CD14-positive monocyte (primary cell): ENCODE data around the gene SFMBT2. TPM values are rescaled to one million over a fixed set of nuclear protein-coding genes. Genes with fewer than 3 reads are reported as not detected.
"Not testable (repeated sequence)": the region's sequence is repeated elsewhere in the genome, so short reads cannot be mapped to it uniquely, and the experiment has no call there.

Experiments
- DNase-seq, 3 donors: peaks; one replicate each; pipeline ENCODE4 v3.0.0-alpha.2; 2011 to 2022
- H2AFZ ChIP-seq: 2 replicates; pipeline ENCODE4 v1.6.0; 2012; ENCODE audit warnings: mild to moderate bottlenecking, low read depth, low read length, inconsistent platforms; ENCODE audit not compliant: insufficient read depth, poor library complexity, severe bottlenecking
- H3K27ac ChIP-seq, 2 donors: 1 replicate in 1 of 2; 2 replicates in 1 of 2; pipeline ENCODE4 v1.5.1; 2012 to 2013; ENCODE audit warnings: low read length in 2 of 2, control low read depth in 1 of 2, inconsistent platforms in 1 of 2, low read depth in 1 of 2, mild to moderate bottlenecking in 1 of 2
- H3K27me3 ChIP-seq, 2 donors: one replicate each; pipeline versions ENCODE4 v1.6.0 to v1.6.1; 2011 to 2013; ENCODE audit warnings: low read length in 2 of 2; ENCODE audit not compliant: control insufficient read depth in 2 of 2, insufficient read depth in 2 of 2
- H3K36me3 ChIP-seq, 2 donors: replicated peaks in 1 of 2; 1 replicate in 1 of 2; 2 replicates in 1 of 2; pipeline versions ENCODE4 v1.5.1 to v1.6.1; 2012 to 2013; ENCODE audit warnings: low read length in 2 of 2, control low read depth in 1 of 2, inconsistent platforms in 1 of 2, mild to moderate bottlenecking in 1 of 2; ENCODE audit not compliant: insufficient read depth in 2 of 2, control insufficient read depth in 1 of 2
- H3K4me1 ChIP-seq, 2 donors: 1 replicate in 1 of 2; 2 replicates in 1 of 2; pipeline versions ENCODE4 v1.5.1 to v1.6.1; 2012 to 2013; ENCODE audit warnings: low read length in 2 of 2, control low read depth in 1 of 2, inconsistent platforms in 1 of 2, mild to moderate bottlenecking in 1 of 2, moderate library complexity in 1 of 2; ENCODE audit not compliant: insufficient read depth in 2 of 2, control insufficient read depth in 1 of 2
- H3K4me2 ChIP-seq: replicated peaks from 2 replicates; pipeline ENCODE3; 2012; ENCODE audit warnings: low read length, moderate library complexity, mild to moderate bottlenecking; ENCODE audit not compliant: poor library complexity, severe bottlenecking; ENCODE audit errors: extremely low read depth
- H3K4me3 ChIP-seq, 3 experiments: fragments of 200-600 bp in 1 of 3; sonication (generic) in 1 of 3; replicated peaks in 1 of 3; 1 replicate in 2 of 3; 2 replicates in 1 of 3; pipeline ENCODE4 v1.5.1; 2011 to 2013; ENCODE audit warnings: low read length in 3 of 3, mild to moderate bottlenecking in 3 of 3, control low read depth in 2 of 3, low read depth in 2 of 3, inconsistent platforms in 1 of 3, moderate library complexity in 1 of 3
- H3K79me2 ChIP-seq: 2 replicates; pipeline ENCODE4 v1.6.0; 2012; ENCODE audit warnings: mild to moderate bottlenecking, control low read depth, inconsistent platforms, low read length, moderate library complexity; ENCODE audit not compliant: insufficient read depth
- H3K9ac ChIP-seq: 2 replicates; pipeline ENCODE4 v1.6.0; 2017; ENCODE audit warnings: low read length, mild to moderate bottlenecking; ENCODE audit not compliant: insufficient read depth, poor library complexity, severe bottlenecking
- H3K9me3 ChIP-seq, 2 donors: replicated peaks in 1 of 2; 1 replicate in 1 of 2; 2 replicates in 1 of 2; pipeline versions ENCODE4 v1.5.1 to v1.6.1; 2012 to 2013; ENCODE audit warnings: low read length in 2 of 2, control low read depth in 1 of 2; ENCODE audit not compliant: control insufficient read depth in 1 of 2, insufficient read depth in 1 of 2
- H4K20me1 ChIP-seq: 2 replicates; pipeline ENCODE4 v1.6.0; 2012; ENCODE audit warnings: mild to moderate bottlenecking, low read length, control low read depth, moderate library complexity; ENCODE audit not compliant: insufficient read depth
- H3K27ac Mint-ChIP-seq, 7 donors: one replicate each; pipeline ENCODE4 v1.8.0; 2020; ENCODE audit warnings: mild to moderate bottlenecking in 7 of 7, mixed read lengths in 7 of 7, moderate library complexity in 6 of 7, inconsistent platforms in 2 of 7
- H3K27me3 Mint-ChIP-seq, 3 donors: one replicate each; pipeline ENCODE4 v1.8.0; 2021 to 2022; ENCODE audit warnings: low read depth in 3 of 3, mild to moderate bottlenecking in 3 of 3, mixed read lengths in 3 of 3, moderate library complexity in 3 of 3, inconsistent platforms in 1 of 3
- H3K36me3 Mint-ChIP-seq, 2 donors: one replicate each; pipeline ENCODE4 v1.8.0; 2020; ENCODE audit warnings: mixed read lengths in 2 of 2, inconsistent platforms in 1 of 2, mild to moderate bottlenecking in 1 of 2
- H3K4me1 Mint-ChIP-seq: one replicate; pipeline ENCODE4 v1.8.0; 2020; ENCODE audit warnings: mild to moderate bottlenecking, mixed read lengths
- H3K4me3 Mint-ChIP-seq, 2 donors: one replicate each; pipeline ENCODE4 v1.8.0; 2020; ENCODE audit warnings: mild to moderate bottlenecking in 2 of 2, mixed read lengths in 2 of 2, moderate library complexity in 1 of 2
- H3K9me3 Mint-ChIP-seq, 7 donors: one replicate each; pipeline ENCODE4 v1.8.0; 2020 to 2022; ENCODE audit warnings: mixed read lengths in 7 of 7, mild to moderate bottlenecking in 6 of 7, moderate library complexity in 6 of 7, inconsistent platforms in 2 of 7
- WGBS: methylation state at CpG from one replicate; pipeline ENCODE4 v1.1.5; 2013; ENCODE audit warnings: missing lambda C conversion rate; ENCODE audit not compliant: insufficient coverage; 5-methylcytosine and 5-hydroxymethylcytosine counted together
- intact Hi-C, 2 donors: fragments of 100-400 bp; cut with micrococcal nuclease; formaldehyde crosslinking; loops; one replicate each; pipeline versions ENCODE4 v1.15.0 to v1.15.1; 2023
- polyA plus RNA-seq, 3 donors: library from polyadenylated mRNA; depleted of rRNA in 1 of 3; unstranded in 2 of 3; stranded (reverse) in 1 of 3; fragments of 300-500 nt in 2 of 3; fragments of >200 nt in 1 of 3; fragmentation: Illumina TruSeq in 2 of 3; gene quantifications; 1 replicate in 2 of 3; 2 replicates in 1 of 3; pipeline ENCODE4 v1.2.3, GENCODE V29; 2012 to 2021
- TF ChIP-seq, protein P1 (sequence below): fragments of 200-600 bp; IDR thresholded peaks from one replicate; pipeline ENCODE4 v1.8.0; 2022; ENCODE audit warnings: antibody characterized with exemption, mild to moderate bottlenecking

SFMBT2 gene
- polyA plus RNA-seq, 3 donors = 0.53 to 10.9 (median 1.6) TPM

DNA sequence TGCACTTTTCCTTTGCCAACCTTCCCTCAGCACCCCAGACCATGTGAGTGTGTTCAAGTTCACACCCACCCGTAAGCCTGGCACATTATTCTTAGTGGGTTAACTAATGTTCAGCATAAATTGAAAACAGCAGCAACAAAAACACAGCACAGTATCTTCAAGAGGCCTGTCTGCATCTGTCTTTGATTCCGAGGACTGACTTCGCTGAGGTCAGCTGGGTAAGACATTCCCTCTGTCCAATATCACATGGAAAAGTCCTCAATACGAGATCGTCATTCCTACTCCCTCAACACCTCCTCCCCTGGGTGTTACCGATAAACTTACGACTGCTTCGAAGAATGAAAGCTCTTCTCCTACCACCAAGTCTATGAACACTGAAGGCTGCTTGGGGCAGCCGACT lies 218.8 kb downstream of the SFMBT2 start:
- Mint-ChIP-seq H3K4me3 (no peak overlapping the region), H3K27me3 (no peaks in the 10 kb centered on the region), H3K27ac (no peak overlapping the region), H3K36me3 (peaks cover 51 to 57% of the 10 kb centered on the region in 2 donors), H3K9me3 (peaks cover 0 to 12% (median 4%) of the 10 kb centered on the region in 7 donors), H3K4me1 (peaks cover 50% of the 10 kb centered on the region)
- no peaks in the 10 kb centered on the region for H3K27me3 ChIP-seq
- H2AFZ ChIP-seq = no peak overlapping the region
- no peak overlapping the region for H3K9ac ChIP-seq
- peaks cover 6 to 35% of the 10 kb centered on the region in 2 donors for H3K36me3 ChIP-seq
- H3K79me2 ChIP-seq = no peaks in the 10 kb centered on the region
- intact Hi-C loops = loop anchor here in 1 of 2 donors (5.0 kb wide), 1 partner anchor 225 kb away; no protein-coding TSS in a partner anchor
- TF ChIP-seq, protein P1, sequence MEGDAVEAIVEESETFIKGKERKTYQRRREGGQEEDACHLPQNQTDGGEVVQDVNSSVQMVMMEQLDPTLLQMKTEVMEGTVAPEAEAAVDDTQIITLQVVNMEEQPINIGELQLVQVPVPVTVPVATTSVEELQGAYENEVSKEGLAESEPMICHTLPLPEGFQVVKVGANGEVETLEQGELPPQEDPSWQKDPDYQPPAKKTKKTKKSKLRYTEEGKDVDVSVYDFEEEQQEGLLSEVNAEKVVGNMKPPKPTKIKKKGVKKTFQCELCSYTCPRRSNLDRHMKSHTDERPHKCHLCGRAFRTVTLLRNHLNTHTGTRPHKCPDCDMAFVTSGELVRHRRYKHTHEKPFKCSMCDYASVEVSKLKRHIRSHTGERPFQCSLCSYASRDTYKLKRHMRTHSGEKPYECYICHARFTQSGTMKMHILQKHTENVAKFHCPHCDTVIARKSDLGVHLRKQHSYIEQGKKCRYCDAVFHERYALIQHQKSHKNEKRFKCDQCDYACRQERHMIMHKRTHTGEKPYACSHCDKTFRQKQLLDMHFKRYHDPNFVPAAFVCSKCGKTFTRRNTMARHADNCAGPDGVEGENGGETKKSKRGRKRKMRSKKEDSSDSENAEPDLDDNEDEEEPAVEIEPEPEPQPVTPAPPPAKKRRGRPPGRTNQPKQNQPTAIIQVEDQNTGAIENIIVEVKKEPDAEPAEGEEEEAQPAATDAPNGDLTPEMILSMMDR = no peak
- no peak for DNase-seq
- H3K9me3 ChIP-seq = peaks cover 0 to 7% of the 10 kb centered on the region in 2 donors
- no peaks in the 10 kb centered on the region for H4K20me1 ChIP-seq
- no peak overlapping the region for H3K4me2 ChIP-seq
- H3K4me3 ChIP-seq = no peak overlapping the region
- 96% methylated on average over 5 of the region's 9 CpGs for WGBS
- H3K27ac ChIP-seq = no peak overlapping the region
- peaks cover 32 to 41% of the 10 kb centered on the region in 2 donors for H3K4me1 ChIP-seq

DNA sequence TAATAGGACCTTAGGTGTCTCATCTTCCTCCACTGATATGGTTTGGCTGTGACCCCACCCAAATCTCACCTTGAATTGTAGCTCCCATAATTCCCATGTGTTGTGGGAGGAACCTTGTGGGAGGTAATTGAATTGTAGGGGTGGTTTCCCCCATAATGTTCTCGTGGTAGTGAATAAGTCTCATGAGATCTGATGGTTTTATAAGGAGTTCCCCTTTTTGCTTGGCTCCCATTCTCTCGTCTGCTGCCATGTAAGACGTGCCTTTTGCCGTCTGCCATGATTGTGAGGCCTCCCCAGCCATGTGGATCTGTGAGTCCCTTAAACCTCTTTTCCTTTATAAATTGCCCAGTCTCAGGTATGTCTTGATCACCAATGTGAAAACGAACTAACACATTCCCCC lies 220.1 kb downstream of the SFMBT2 start:
- 72% methylated on average over 5 of the region's 5 CpGs for WGBS
- not testable (repeated sequence) for H2AFZ ChIP-seq, H4K20me1 ChIP-seq

More for the DNA sequence above, 220.1 kb downstream of the SFMBT2 start:
- peaks cover 41 to 45% of the 10 kb centered on the region in 2 donors for H3K36me3 Mint-ChIP-seq
- H3K9me3 Mint-ChIP-seq = peaks cover 0 to 12% (median 4%) of the 10 kb centered on the region in 7 donors
- H3K4me2 ChIP-seq, H3K79me2 ChIP-seq, H3K27me3 ChIP-seq, H3K4me3 Mint-ChIP-seq, H3K27ac ChIP-seq, H3K9ac ChIP-seq, H3K27me3 Mint-ChIP-seq, H3K4me3 ChIP-seq, H3K9me3 ChIP-seq: not testable (repeated sequence)
- peak in 1 of 3 donors; percentile 65 for DNase-seq
- H3K27ac Mint-ChIP-seq = peak overlapping the region in 3 of 7 donors; percentile 32 to 74 (median 51)
- Histone ChIP-seq H3K36me3 (peaks cover 2 to 25% of the 10 kb centered on the region in 2 donors), H3K4me1 (peaks cover 40 to 48% of the 10 kb centered on the region in 2 donors)
- intact Hi-C loops = loop anchor here in 1 of 2 donors (5.0 kb wide), 1 partner anchor 227 kb away; no protein-coding TSS in a partner anchor
- peaks cover 52% of the 10 kb centered on the region for H3K4me1 Mint-ChIP-seq
